ENCODE data around the gene DUSP16. TPM values are rescaled to one million over a fixed set of nuclear protein-coding genes. Genes with fewer than 3 reads are reported as not detected.
A peak's percentile ranks its signal among the peaks of the same experiment; 100 is the strongest.
"Not testable (repeated sequence)": the region's sequence is repeated elsewhere in the genome, so short reads cannot be mapped to it uniquely, and the experiment has no call there.

Gene DUSP16
- total RNA-seq, 2 experiments from 2014 or later: 32.2 to 38.1 TPM

- Mint-ChIP-seq H3K4me1 (peaks cover 8% of the 10 kb centered on the region), H3K9me3 (no peaks in the 10 kb centered on the region), H3K36me3 (peaks cover 1% of the 10 kb centered on the region), H3K27ac (no peak overlapping the region), H3K4me3 (no peak overlapping the region), H3K27me3 (no peaks in the 10 kb centered on the region)
- DNase-seq (no peak), ATAC-seq (ENCODE audit: low read depth) (no peak)
- POLR2A ChIA-PET: no interaction called here
These were observed 27.7 kb downstream of the DUSP16 start for GRCh38 chr12:12534975-12535374.

- DNase-seq (no peak), ATAC-seq (ENCODE audit: low read depth) (no peak)
- Mint-ChIP-seq H3K9me3 (no peaks in the 10 kb centered on the region), H3K27me3 (no peaks in the 10 kb centered on the region), H3K4me1 (peaks cover 10% of the 10 kb centered on the region), H3K27ac (no peak overlapping the region), H3K36me3 (peaks cover 4% of the 10 kb centered on the region), H3K4me3 (no peak overlapping the region)
- POLR2A ChIA-PET: no interaction called here
These were observed 28.3 kb downstream of the DUSP16 start for GRCh38 chr12:12534166-12534866.

- Mint-ChIP-seq H3K4me1 (peaks cover 13% of the 10 kb centered on the region), H3K36me3 (peaks cover 4% of the 10 kb centered on the region), H3K4me3 (no peak overlapping the region), H3K27me3 (no peaks in the 10 kb centered on the region), H3K27ac (no peak overlapping the region), H3K9me3 (no peaks in the 10 kb centered on the region)
- DNase-seq: no peak
- POLR2A ChIA-PET: no interaction called here
- ATAC-seq (ENCODE audit: low read depth): no peak
These were observed 29.3 kb downstream of the DUSP16 start for GRCh38 chr12:12533238-12533829.

GRCh38 chr12:12531194-12531593 is 31.5 kb downstream of the DUSP16 start:
- peaks cover 30% of the 10 kb centered on the region for H3K4me1 Mint-ChIP-seq
- ATAC-seq (ENCODE audit: low read depth) (no peak), DNase-seq (no peak)
- no peaks in the 10 kb centered on the region for H3K9me3 Mint-ChIP-seq
- peaks cover 8% of the 10 kb centered on the region for H3K36me3 Mint-ChIP-seq
- no peaks in the 10 kb centered on the region for H3K27me3 Mint-ChIP-seq
- H3K27ac Mint-ChIP-seq: no peak overlapping the region
- no peak overlapping the region for H3K4me3 Mint-ChIP-seq
- POLR2A ChIA-PET: no interaction called here

- DNase-seq: no peak
- no peak for ATAC-seq (ENCODE audit: low read depth)
- H3K4me1 Mint-ChIP-seq: peaks cover 28% of the 10 kb centered on the region
- H3K9me3 Mint-ChIP-seq: no peaks in the 10 kb centered on the region
- H3K4me3 Mint-ChIP-seq: no peak overlapping the region
- peaks cover 8% of the 10 kb centered on the region for H3K36me3 Mint-ChIP-seq
- POLR2A ChIA-PET: no interaction called here
- no peak overlapping the region for H3K27ac Mint-ChIP-seq
- no peaks in the 10 kb centered on the region for H3K27me3 Mint-ChIP-seq
These were observed 32.8 kb downstream of the DUSP16 start for GRCh38 chr12:12529783-12530421.

- Mint-ChIP-seq H3K4me3 (peak overlapping the region; percentile 40), H3K4me1 (peaks cover 22% of the 10 kb centered on the region), H3K27ac (peak overlapping the region; percentile 82), H3K9me3 (no peaks in the 10 kb centered on the region), H3K36me3 (peaks cover 12% of the 10 kb centered on the region), H3K27me3 (no peaks in the 10 kb centered on the region)
- DNase-seq: no peak
- no peak for ATAC-seq (ENCODE audit: low read depth)
- POLR2A ChIA-PET: interaction anchor here (0.8 kb wide), 1 partner anchor 10 kb away, joined by 3 read pairs; no protein-coding TSS in a partner anchor
These were observed 34.0 kb downstream of the DUSP16 start for GRCh38 chr12:12528361-12529270.

GRCh38 chr12:12527820-12528296 is 34.8 kb downstream of the DUSP16 start:
- H3K9me3 Mint-ChIP-seq: no peaks in the 10 kb centered on the region
- DNase-seq (no peak), ATAC-seq (ENCODE audit: low read depth) (peak; percentile 85)
- POLR2A ChIA-PET: interaction anchor here (0.8 kb wide), 1 partner anchor 9 kb away, joined by 3 read pairs; no protein-coding TSS in a partner anchor
- peak overlapping the region; percentile 40 for H3K4me3 Mint-ChIP-seq
- peak overlapping the region; percentile 82 for H3K27ac Mint-ChIP-seq
- H3K36me3 Mint-ChIP-seq: peaks cover 12% of the 10 kb centered on the region
- no peaks in the 10 kb centered on the region for H3K27me3 Mint-ChIP-seq
- H3K4me1 Mint-ChIP-seq: peaks cover 22% of the 10 kb centered on the region

- no peaks in the 10 kb centered on the region for H3K9me3 Mint-ChIP-seq
- POLR2A ChIA-PET: interaction anchor here (0.9 to 1.0 kb wide), 2 partner anchors 37 to 87 kb away, joined by 3 to 4 read pairs; partner anchors contain the start of gene CREBL2
- no peaks in the 10 kb centered on the region for H3K27me3 Mint-ChIP-seq
- H3K4me1 Mint-ChIP-seq: peaks cover 20% of the 10 kb centered on the region
- peaks cover 26% of the 10 kb centered on the region for H3K36me3 Mint-ChIP-seq
- no peak overlapping the region for H3K4me3 Mint-ChIP-seq
- ATAC-seq (ENCODE audit: low read depth) (no peak), DNase-seq (no peak)
- no peak overlapping the region for H3K27ac Mint-ChIP-seq
These were observed 38.5 kb downstream of the DUSP16 start for GRCh38 chr12:12524128-12524527.

GRCh38 chr12:12523229-12523628 is 39.4 kb downstream of the DUSP16 start:
- ATAC-seq (ENCODE audit: low read depth): no peak

GRCh38 chr12:12522657-12523056 is 40.0 kb downstream of the DUSP16 start:
- H3K4me1 Mint-ChIP-seq; H3K4me3 Mint-ChIP-seq; H3K27ac Mint-ChIP-seq; DNase-seq; ATAC-seq (ENCODE audit: low read depth); H3K9me3 Mint-ChIP-seq; H3K27me3 Mint-ChIP-seq; POLR2A ChIA-PET: not testable (repeated sequence)
- peaks cover 31% of the 10 kb centered on the region for H3K36me3 Mint-ChIP-seq

More at GRCh38 chr12:12523229-12523628, 39.4 kb downstream of the DUSP16 start:
- Mint-ChIP-seq H3K27me3 (no peaks in the 10 kb centered on the region), H3K27ac (no peak overlapping the region), H3K4me3 (no peak overlapping the region), H3K36me3 (peaks cover 32% of the 10 kb centered on the region), H3K9me3 (no peaks in the 10 kb centered on the region), H3K4me1 (peaks cover 16% of the 10 kb centered on the region)
- POLR2A ChIA-PET: interaction anchor here (0.9 kb wide), 1 partner anchor 38 kb away, joined by 3 read pairs; no protein-coding TSS in a partner anchor
- no peak for DNase-seq

GRCh38 chr12:12521888-12522287 is 40.8 kb downstream of the DUSP16 start:
- peaks cover 36% of the 10 kb centered on the region for H3K36me3 Mint-ChIP-seq
- POLR2A ChIA-PET: no interaction called here
- H3K9me3 Mint-ChIP-seq: no peaks in the 10 kb centered on the region
- H3K27ac Mint-ChIP-seq: no peak overlapping the region
- H3K4me1 Mint-ChIP-seq: peaks cover 5% of the 10 kb centered on the region
- DNase-seq (no peak), ATAC-seq (ENCODE audit: low read depth) (no peak)
- H3K4me3 Mint-ChIP-seq: no peak overlapping the region
- no peaks in the 10 kb centered on the region for H3K27me3 Mint-ChIP-seq

- no peak for ATAC-seq (ENCODE audit: low read depth)
- peaks cover 40% of the 10 kb centered on the region for H3K36me3 Mint-ChIP-seq
- POLR2A ChIA-PET: no interaction called here
These were observed 41.6 kb downstream of the DUSP16 start for GRCh38 chr12:12521044-12521485.

GRCh38 chr12:12520273-12520672 is 42.4 kb downstream of the DUSP16 start:
- no peaks in the 10 kb centered on the region for H3K4me1 Mint-ChIP-seq
- no peak for ATAC-seq (ENCODE audit: low read depth)
- H3K9me3 Mint-ChIP-seq: no peaks in the 10 kb centered on the region
- H3K27ac Mint-ChIP-seq: no peak overlapping the region
- DNase-seq: no peak
- H3K4me3 Mint-ChIP-seq: no peak overlapping the region
- no peaks in the 10 kb centered on the region for H3K27me3 Mint-ChIP-seq
- POLR2A ChIA-PET: no interaction called here
- peaks cover 43% of the 10 kb centered on the region for H3K36me3 Mint-ChIP-seq

More at GRCh38 chr12:12521044-12521485, 41.6 kb downstream of the DUSP16 start:
- H3K27me3 Mint-ChIP-seq: no peaks in the 10 kb centered on the region
- DNase-seq: no peak
- H3K4me1 Mint-ChIP-seq: no peaks in the 10 kb centered on the region
- no peak overlapping the region for H3K27ac Mint-ChIP-seq
- no peaks in the 10 kb centered on the region for H3K9me3 Mint-ChIP-seq
- H3K4me3 Mint-ChIP-seq: no peak overlapping the region

Measured in activated naive CD8-positive, alpha-beta T cell treated with anti-CD3 and anti-CD28 coated beads, Interleukin-2, amount 10 ng/mL, durations not matched to agents 7 days and 5 days (primary cell).